ENCODE measurements around the gene SLC13A3.

DNA sequence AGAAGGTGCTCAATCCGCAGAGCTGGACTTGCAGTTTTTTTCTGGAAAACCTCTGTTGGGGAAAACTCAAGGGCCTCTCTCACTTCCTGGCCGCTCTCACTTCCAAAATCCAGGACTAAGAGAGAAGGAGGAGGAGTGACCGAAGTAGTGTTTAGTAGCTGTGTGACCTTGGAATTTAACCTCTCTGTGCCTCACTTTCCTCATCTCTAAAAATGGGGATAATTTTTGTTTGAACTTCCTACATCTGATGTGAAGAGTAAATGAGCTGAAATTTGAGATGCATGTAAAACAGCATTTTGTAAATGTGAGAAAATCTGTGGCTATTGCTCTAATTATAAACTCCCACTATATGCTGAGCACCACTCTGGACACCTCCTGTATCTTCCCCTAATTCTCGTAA lies 5.1 kb downstream of the SLC13A3 start:
- TF ChIP-seq, protein P1, sequence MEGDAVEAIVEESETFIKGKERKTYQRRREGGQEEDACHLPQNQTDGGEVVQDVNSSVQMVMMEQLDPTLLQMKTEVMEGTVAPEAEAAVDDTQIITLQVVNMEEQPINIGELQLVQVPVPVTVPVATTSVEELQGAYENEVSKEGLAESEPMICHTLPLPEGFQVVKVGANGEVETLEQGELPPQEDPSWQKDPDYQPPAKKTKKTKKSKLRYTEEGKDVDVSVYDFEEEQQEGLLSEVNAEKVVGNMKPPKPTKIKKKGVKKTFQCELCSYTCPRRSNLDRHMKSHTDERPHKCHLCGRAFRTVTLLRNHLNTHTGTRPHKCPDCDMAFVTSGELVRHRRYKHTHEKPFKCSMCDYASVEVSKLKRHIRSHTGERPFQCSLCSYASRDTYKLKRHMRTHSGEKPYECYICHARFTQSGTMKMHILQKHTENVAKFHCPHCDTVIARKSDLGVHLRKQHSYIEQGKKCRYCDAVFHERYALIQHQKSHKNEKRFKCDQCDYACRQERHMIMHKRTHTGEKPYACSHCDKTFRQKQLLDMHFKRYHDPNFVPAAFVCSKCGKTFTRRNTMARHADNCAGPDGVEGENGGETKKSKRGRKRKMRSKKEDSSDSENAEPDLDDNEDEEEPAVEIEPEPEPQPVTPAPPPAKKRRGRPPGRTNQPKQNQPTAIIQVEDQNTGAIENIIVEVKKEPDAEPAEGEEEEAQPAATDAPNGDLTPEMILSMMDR (IDR thresholded peaks at IDR 0.05): no peak
- TF ChIP-seq POLR2AphosphoS5 (IDR thresholded peaks at IDR 0.05): no peak

Measured in gastroesophageal sphincter (tissue), 3 donors.